HG03196 (cell line): ENCODE results near the gene AICDA.
"Not testable (repeated sequence)": the region's sequence is repeated elsewhere in the genome, so short reads cannot be mapped to it uniquely, and the experiment has no call there.

Experiments used
- ATAC-seq: cut with Tn5 transposase; IDR thresholded peaks from one replicate; pipeline ENCODE4 v1.9.1; 2021; ENCODE audit not compliant: unreplicated experiment

The AICDA gene

DNA sequence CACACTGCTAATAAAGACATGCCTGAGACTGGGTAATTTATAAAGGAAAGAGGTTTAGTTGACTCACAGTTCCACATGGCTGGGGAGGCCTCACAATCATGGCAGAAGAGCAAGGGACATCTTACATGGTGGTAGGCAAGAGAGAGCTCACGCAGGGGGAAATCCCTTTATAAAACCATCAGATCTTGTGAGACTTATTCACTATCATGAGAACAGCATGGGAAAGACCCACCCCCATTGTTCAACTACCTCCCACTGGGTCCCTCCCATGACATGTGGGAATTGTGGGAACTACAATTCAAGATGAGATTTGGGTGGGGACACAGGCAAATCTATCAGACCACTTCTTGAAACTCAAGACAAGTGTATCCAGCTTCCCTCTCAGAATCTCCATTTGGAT lies 1.2 kb upstream of the AICDA start:
- not testable (repeated sequence) for ATAC-seq

DNA sequence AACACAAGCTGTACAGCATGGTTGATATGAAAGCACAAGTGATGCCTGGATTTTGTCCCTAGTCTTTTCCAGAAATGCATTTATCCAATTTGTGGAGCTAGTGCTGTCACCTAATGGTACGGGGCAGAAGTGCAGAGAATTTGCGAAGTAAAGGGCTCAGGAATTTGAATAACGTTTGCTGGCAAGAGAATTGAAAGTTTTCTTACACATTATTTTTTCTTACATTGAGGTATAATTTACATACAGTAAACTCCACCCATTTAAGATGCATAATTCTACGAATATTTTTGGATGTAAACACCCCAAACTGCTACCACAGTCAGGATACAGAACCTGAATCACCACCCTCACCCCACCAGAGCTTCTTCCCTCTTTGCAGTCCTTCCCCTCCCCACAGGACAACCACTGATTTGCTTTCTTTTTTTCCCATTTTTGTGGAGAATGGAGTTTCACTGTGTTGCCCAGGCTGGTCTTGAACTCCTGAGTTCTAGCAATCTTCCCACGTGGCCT lies 3.5 kb downstream of the AICDA start:
- ATAC-seq = no peak

DNA sequence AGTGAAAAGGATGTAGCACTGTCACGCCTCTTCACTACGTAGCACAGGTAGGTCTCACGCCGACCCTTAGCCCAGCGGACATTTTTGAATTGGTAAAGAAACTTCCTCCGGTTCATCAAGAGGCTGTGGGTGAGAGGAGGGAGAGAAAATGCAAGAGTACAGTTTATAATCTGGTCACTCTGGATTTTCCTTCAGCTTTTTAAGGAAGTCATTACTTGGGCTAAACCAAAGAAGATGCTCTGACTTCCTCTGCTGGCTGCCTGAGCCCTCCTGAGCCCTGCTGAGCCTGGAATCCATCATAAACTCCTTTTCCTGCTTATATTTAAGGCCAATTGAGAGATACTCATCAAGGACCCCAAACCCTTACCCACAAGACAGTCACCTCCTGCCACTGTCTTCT lies 5.8 kb downstream of the AICDA start:
- ATAC-seq = no peak

DNA sequence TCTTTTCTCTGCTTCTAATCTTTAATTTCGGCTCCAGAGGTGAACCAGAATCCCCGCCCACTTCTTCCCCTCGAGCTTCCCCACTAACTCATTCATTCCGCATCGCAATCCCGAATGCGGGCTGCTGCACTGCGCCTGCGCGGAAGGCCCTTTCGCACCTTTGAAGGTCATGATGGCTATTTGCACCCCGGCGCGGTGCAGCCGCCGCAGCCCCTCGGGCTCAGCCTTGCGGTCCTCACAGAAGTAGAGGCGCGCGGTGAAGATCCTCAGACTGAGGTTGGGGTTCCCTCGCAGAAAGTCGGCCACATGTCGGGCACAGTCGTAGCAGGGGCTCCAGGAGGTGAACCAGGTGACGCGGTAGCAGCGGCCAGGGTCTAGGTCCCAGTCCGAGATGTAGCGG lies 7.6 kb downstream of the AICDA start:
- ATAC-seq = no peak

DNA sequence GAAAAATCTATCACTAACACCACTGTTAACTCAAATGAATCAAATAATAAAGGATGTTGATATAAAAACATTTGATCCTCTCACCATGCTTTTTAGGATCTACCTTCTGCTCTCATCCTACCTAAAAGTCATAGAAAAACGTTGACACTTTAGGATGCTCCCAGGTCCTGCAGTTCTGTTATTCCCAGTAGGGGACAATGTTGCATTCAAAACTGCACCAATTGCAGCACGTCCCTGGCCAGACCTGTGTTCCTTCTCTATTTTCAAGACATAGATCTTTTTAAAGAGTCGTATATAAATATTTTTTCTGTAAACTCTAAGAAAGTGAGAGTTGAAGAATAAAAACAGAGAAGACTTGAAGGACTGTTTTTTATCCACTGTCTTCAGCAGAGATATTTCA lies 8.8 kb downstream of the AICDA start:
- ATAC-seq = no peak

DNA sequence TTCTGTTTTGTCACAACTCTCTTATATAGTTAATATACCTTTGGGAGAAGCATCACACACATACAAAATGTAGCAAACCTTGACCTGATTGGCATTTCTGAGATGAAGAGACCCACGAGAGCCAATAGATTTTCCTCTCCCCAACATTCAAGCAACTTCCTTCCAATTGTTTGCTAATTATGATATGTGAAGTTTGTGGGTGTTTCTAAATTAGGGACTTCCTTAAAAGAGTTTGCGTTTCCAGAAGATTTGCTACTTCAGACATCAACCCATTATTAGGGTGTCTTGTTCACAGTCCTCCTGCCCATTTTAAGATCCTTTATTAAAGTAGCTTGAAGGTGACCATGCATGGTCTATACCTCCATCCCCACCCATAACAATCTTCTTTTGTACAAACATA lies 9.4 kb downstream of the AICDA start:
- no peak for ATAC-seq

DNA sequence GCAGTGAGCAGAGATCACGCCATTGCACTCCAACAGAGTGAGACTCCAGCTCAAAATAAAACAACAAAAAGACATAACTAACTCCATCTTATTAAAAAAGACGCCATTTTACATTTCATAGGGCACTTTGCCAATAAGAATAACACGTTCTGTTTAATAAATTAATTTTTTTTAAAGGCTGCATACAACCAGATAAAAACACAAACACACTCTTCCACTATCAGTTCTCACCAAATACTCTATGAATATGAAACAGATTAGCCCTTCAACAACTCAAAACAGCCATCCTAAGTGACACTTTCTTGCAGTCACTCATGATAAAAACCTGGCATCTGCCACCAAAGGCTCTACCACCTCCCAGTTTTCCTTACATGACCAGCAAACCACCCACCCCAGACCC lies 16.1 kb downstream of the AICDA start:
- ATAC-seq = no peak

DNA sequence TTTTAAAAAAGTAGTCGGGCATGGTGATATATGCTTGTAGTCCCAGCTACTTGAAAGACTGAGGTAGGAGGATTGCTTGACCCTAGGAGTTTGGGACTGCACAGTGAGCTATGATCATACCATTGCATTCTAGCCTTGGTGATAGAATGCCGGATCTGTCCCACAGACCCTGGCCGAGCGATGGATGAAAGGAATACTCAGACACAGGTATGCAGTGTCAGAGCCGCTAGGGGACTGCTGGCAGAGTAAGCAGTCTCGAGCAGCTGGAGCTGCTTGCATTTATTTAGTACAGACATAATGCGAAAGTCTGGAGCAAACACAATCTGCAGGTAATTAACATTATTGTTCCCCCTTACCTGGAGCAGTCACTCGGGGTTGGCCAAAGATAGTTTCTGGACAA lies 18.6 kb downstream of the AICDA start:
- ATAC-seq = no peak

DNA sequence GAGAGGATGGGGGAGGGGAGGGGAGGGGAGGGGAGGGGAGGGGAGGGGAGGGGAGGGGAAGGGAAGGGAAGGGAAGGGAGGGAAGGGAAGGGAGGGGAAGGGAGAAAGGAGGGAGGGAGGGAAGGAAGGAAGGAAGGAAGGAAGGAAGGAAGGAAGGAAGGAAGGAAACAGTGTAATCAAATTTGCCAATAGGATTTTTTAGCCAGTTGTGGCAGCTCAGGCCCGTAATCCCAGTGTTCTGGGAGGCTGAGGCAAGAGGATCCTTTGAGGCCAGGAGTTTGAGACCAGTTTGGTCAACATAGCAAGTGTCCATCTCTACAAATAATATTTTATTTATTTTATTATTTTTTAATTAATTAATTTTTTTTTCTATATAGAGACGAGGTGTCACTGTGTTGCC lies 19.4 kb downstream of the AICDA start:
- no peak for ATAC-seq

DNA sequence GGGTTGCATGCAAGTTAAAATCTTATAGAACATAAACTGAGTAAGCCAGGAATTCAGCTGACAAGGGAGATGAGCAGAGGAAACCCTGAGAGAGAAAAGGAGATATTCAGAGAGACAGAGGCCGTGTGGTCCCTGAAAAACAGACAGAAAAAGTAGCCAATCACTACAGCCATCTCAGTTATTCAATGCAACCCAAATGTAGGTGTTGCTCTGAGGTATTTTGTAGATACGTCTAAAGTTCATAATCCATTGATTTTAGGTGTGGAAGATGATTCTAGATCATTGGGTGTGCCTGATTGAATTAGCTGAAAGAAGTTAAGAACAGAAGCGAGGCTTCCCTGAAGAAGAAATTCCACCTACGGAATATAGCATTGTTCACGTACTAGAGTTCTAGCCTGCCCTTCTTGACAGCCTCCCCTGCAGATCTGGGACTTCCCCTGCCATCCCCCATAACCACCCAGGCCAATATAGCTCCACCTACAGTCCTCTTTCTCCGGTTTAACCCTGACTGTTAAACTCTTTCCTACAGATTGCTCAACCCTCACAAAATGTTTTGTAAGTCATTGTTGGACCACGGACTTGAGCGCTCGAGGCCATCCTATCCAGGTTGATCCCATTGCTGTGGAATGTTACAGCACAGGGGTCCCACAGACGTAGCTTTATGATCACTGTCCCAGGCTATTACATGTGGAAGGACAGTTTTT lies 21.7 kb downstream of the AICDA start:
- no peak for ATAC-seq

DNA sequence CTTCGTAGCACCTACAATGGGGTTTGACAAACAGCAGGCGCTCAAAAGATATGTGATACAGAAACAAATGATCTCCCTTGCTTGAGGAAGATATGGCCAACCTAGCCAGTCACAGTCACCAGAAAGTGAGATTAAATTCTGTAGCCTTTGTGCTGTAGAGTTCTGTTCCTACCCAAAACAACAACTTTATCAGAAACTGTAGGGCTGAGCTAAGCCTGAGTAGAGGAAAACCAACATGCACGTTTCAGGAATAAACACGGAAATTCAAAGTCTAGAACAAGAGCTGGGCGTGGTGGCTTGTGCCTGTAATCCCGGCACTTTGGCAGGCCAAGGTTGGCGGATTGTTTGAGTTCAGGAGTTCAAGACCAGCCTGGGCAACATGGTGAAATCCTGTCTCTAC lies 23.0 kb downstream of the AICDA start:
- ATAC-seq = no peak

DNA sequence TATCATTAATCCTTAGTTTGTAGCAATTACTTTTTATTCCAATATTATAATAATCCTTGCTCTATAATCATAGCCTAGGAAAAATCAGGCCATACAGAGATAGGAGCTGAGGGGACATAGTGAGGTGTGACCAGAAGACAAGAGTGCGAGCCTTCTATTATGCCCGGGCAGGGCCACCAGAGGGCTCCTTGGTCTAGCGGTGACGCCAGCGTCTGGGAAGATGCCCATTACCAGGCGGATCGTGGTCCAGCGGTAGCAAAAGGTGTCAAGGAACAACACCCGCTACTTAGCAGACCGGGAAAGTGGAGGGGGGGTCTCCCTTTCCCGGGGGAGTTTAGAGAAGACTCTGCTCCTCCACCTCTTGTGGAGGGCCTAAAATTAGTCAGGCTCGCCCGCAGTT lies 28.2 kb downstream of the AICDA start:
- ATAC-seq = not testable (repeated sequence)

DNA sequence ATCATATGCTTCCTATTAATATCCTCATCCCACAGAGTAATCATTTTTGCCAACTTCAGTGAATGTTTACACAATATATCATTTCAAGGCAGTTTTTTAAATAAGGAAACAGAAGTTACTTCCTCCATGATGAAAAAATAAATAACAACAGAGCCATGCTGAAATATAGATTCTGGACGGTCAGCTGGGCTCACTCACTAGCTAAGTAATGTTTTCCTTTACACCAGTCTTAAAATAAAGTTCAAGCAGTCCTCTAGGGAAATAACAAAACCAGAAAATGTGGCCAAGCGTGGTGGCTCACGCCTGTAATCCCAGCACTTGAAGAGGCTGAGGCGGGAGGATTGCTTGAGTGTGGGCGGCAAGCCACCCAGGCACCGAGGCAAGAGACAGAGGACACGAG lies 28.7 kb downstream of the AICDA start:
- no peak for ATAC-seq

DNA sequence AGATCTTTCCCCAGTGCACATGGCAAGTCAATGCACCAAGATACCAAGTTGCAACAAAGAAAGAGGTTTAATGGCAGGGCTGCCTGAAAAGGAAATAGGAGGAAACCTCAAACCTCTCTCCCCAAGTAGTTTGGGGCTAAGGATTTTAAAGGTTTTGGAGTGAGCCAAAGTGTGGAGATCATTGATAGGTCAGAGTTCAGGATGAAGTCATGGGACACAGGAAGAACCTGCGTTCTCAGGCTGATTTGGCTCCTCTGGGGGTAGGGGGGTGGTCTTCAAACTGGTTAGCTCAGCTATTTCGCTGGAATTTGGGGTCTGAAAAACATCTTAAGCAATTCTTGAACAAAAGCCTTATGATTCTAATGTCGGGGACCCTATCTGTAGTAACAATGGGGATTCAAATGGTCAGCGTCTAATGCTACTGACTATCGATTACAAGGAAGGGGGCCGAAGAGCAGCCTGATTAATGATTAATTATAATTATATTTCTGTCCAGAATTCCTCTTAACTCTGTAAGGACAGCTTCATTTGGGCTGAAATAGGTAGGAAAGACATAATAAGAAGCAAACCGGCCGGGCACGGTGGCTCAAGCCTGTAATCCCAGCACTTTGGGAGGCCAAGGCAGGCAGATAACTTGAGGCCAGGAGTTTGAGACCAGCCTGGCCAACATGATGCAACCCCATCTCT lies 31.4 kb downstream of the AICDA start:
- ATAC-seq = no peak

DNA sequence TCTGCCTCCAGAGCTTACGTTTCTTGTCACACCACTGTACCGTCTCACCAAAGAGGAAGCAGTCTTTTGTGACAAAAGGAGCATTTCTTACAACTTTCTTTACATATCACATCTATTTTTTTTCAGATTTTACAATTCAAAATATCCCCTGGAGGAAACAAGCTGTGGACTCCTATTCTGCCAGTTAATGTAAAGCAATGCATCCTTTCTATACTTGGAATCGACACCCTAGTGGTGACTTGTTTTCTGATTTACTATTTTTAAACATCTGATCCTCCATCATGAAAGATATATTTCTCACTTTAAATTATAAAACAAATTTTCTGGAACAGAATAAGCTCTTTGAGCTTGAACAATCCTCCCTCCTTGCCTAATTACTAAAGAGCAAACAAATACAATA lies 34.8 kb downstream of the AICDA start:
- ATAC-seq = no peak

DNA sequence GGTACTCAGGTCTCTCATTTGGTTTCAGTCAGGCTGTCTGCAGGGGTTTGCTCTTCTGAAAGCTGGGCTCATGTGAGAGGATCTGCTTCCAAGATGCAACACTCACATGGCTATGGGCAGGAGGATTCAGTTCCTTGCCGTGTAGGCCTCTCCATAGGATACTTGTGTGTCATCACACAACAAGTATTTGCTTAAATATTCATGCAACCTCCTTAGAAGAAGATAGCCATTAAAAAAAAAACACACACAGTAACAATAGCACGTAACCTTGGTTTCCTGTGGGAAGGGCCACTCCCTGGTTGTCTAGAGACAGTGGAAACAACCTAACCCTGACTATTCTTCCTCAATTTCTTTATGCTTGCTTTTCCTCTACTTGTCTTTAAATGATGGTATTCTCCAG lies 40.2 kb downstream of the AICDA start:
- no peak for ATAC-seq

DNA sequence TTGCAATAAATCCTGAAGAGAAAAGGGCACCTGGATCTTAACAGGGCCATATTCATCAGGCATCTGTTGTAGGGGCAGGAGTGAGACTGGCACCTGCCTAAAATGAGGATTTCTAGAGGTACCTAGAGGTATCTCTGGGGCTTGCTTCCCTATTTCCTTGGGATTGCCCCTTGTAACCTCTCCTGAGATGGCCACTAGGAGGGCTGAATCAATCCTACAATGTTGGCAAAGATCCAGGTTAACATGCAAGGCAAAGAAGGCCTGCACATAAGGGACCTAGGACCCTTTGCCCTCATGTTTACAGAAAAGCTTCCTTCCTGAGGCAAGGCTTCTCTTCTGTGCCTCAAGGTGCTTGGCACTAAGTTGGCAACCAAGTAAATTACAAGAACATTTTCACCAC lies 46.1 kb downstream of the AICDA start:
- ATAC-seq = no peak

DNA sequence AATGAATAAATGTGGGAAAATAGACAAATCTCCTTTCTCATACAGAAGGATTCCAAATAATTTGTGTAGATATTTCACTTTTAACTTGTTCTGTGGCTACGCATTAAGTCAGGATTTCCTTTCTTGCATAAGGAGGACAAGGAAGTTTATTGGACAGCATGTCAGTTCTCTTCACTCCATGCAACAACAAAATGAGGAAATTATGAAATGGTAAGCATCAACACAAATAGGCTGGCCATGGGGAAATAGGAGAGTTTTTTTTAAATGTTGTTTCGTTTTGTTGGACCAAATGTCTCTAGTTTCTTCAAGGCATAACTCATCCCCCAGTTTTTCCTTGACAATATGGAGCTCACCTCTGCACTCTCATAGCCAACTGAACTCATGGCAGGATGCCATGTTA lies 46.6 kb downstream of the AICDA start:
- ATAC-seq = not testable (repeated sequence)

DNA sequence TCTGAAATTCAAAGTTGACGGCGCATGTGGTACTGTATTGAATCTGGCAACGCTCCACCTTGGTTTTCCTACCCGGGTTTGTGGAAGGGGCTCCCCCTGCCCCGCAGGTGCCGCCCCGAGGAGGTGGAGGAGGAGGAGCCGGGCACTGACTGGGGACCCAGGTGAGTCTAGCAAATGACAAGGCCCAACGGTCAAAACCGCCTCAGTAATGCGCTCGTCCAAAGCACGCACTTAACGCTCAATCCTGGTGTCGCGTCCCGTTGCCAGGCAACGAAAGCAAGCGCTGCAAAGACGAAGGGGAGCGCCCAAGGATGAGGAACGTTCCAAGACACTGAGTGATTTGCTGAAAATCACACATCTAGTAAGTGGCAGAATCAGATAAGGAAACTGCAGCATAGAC lies 48.0 kb downstream of the AICDA start:
- no peak for ATAC-seq

DNA sequence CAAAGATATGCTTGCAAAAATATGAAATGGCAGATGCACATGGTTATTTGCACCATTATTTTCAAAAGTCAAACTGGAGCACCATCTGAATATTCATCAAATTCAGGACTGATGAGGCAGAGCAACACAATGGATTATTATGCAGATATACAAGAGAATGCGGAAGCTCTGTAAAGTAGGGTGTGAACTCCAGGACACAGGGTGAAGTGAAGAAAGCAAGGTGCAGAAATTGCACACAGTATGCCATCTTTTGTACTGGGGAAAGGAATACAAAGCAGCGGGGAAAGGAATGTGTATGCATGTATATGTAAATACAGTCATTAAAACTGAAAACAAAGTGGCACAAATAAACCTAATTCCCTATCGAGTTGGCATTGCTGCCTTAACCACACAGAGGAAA lies 49.3 kb downstream of the AICDA start:
- no peak for ATAC-seq

DNA sequence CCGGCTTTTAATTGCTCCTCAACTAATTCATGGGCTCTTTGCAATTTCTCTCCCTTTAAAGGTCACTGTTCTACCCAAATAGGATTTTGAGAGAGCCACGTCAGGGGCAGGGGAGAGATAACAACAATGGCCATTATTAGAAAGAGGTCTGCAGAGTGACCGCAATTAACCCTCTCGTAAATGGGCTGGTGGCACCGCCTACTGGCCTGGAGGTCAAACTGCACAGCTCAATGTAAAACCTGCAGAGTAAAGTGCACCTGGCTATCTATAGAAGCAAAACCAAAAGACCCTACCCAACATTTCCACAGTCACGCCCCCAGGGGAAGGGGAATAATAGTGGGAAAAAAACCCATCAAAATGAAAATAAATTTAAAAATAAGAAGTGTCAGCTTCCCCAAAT lies 50.3 kb downstream of the AICDA start:
- ATAC-seq = no peak

DNA sequence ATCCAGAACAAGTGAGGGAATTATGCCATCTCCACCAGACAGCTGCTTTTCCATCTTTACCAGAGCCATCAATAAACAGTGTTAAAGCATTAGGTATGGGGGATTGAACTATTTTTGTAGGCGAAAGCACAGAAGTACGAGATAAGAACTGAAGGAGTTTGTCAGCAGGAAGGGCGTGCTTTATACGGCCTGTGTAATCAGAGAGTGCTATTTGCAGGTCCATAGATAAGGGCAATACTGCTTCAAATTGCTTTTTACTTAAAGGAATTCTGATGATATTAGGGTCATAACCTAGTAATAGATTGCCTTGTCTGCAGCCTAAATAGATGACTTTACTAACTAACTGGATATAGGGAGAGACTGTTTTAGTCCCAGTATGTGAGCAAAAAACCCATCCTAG lies 51.6 kb downstream of the AICDA start:
- ATAC-seq = no peak

DNA sequence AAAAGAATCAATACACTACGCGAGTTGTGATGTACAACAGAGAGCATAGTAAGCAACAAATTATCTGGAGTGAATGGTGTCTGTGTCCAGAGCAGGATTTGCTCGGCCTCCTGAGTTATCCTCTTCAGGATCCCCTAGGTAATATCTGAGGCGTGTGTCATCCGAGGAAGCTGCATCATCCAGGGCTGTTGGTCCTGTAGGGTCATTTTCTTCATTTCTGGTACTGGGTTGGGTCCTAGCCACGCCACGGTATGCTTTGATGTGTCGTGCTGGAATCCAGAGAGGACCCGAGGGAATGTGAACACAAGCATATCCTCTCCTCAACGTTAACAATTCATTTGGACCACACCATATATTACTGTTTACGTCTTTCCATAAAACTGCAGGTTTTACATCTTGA lies 53.0 kb downstream of the AICDA start:
- no peak for ATAC-seq
